Rectal smooth muscle tissue (tissue), 1 donor: ENCODE results near the gene ZNF652.
A peak's percentile ranks its signal among the peaks of the same experiment; 100 is the strongest.
"Not testable (repeated sequence)": the region's sequence is repeated elsewhere in the genome, so short reads cannot be mapped to it uniquely, and the experiment has no call there.

ENCODE experiments used
- H3K27ac ChIP-seq: one replicate; pipeline ENCODE4 v1.7.0; 2013; ENCODE audit warnings: low read depth, low read length, inconsistent platforms
- H3K27me3 ChIP-seq: one replicate; pipeline ENCODE4 v1.7.0; 2013; ENCODE audit warnings: low read length; ENCODE audit not compliant: control insufficient read depth, insufficient read depth
- H3K36me3 ChIP-seq: one replicate; pipeline ENCODE4 v1.7.0; 2013; ENCODE audit warnings: low read length; ENCODE audit not compliant: control insufficient read depth, insufficient read depth
- H3K4me1 ChIP-seq: one replicate; pipeline ENCODE4 v1.7.0; 2013; ENCODE audit warnings: low read length; ENCODE audit not compliant: control insufficient read depth, insufficient read depth
- H3K4me3 ChIP-seq: one replicate; pipeline ENCODE4 v1.7.0; 2013; ENCODE audit warnings: low read length
- H3K9ac ChIP-seq: one replicate; pipeline ENCODE4 v1.7.0; 2013; ENCODE audit warnings: low read length

ZNF652 gene

GRCh38 chr17:49286261-49286973 lies 75.6 kb downstream of the ZNF652 start:
- H3K27ac ChIP-seq, H3K4me3 ChIP-seq, H3K9ac ChIP-seq, H3K27me3 ChIP-seq, H3K4me1 ChIP-seq, H3K36me3 ChIP-seq: not testable (repeated sequence)

DNA sequence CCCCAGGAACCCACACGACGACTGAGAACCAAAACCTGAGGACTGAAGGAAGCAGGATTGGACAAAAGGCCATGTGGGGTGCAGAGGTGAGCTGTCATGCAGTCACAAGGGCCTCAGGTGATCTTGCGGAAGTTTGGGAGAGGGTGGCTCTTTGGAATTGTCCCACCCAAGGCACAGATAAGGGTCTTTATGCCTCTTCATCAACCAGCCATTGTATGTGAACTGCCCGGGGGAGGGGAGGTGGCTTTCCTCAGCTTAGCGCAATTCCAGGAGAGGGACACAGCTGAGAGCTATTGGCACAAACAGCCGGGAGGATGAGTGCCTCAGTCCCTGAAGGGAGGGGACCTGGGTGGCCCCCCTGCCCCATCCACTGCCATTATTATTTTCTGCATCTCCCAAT lies 76.3 kb downstream of the ZNF652 start:
- no peaks in the 10 kb centered on the region for H3K27me3 ChIP-seq
- H3K27ac ChIP-seq: no peak overlapping the region
- H3K4me3 ChIP-seq: no peak overlapping the region

DNA sequence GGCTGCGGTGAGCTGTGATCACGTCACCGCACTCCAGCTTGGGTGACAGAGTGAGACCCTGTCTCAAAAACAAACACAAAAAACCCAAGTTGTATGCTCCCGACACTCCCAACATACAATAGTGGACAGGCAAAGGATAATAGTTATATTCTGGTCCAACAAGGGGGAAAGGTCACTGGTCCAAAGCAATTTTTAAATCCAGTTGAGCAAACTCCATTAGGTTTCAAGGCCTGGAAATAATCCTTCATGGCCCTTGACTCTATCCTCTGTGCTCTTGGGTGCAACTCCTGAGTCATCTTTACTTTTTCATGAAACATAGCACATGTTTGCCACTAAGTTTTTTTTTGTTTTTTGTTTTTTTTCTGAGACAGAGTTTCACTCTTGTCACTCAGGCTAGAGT lies 81.1 kb downstream of the ZNF652 start:
- Histone ChIP-seq H3K4me1 (no peaks in the 10 kb centered on the region), H3K27me3 (no peaks in the 10 kb centered on the region), H3K36me3 (no peaks in the 10 kb centered on the region), H3K27ac (no peak overlapping the region), H3K9ac (no peak overlapping the region), H3K4me3 (no peak overlapping the region)

More for the DNA sequence above, 76.3 kb downstream of the ZNF652 start:
- Histone ChIP-seq H3K36me3 (no peaks in the 10 kb centered on the region), H3K9ac (no peak overlapping the region), H3K4me1 (no peaks in the 10 kb centered on the region)

GRCh38 chr17:49280061-49280460 lies 82.0 kb downstream of the ZNF652 start:
- H3K4me3 ChIP-seq: no peak overlapping the region
- H3K27me3 ChIP-seq: no peaks in the 10 kb centered on the region
- H3K27ac ChIP-seq: no peak overlapping the region

DNA sequence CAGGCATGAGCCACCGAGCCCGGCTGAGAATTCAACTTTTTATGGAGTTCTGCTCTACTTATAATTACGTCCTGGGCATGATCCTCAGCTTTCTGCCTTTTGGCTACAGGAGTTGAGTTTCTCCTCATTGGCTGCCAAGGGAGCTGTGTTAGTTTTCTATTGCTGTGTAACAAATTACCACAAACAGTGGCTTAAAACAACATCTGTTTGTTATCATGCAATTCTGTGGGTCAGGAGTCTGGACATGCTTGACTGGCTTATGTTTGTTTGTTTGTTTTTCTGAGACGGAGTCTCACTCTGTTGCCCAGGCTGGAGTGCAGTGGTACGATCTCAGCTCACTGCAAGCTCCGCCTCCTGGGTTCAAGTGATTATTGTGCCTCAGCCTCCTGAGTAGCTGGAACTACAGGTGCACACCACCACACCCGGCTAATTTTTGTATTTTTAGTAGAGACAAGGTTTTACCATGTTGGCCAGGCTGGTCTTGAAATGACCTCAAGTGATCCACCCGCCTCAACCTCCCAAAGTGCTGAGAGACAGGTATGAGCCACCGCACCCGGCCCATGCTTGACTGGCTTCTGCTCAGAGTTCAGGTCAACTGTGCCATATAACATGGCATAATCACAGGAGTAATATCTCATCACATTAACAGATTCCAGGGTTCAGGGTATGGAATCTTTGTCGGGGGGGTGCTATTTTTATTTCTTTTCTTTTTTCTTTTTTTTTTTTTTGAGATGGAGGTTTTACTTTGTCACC lies 82.6 kb downstream of the ZNF652 start:
- not testable (repeated sequence) for H3K27ac ChIP-seq, H3K4me1 ChIP-seq, H3K9ac ChIP-seq, H3K27me3 ChIP-seq, H3K4me3 ChIP-seq, H3K36me3 ChIP-seq

More at GRCh38 chr17:49280061-49280460, 82.0 kb downstream of the ZNF652 start:
- Histone ChIP-seq H3K9ac (no peak overlapping the region), H3K4me1 (no peaks in the 10 kb centered on the region), H3K36me3 (no peaks in the 10 kb centered on the region)

DNA sequence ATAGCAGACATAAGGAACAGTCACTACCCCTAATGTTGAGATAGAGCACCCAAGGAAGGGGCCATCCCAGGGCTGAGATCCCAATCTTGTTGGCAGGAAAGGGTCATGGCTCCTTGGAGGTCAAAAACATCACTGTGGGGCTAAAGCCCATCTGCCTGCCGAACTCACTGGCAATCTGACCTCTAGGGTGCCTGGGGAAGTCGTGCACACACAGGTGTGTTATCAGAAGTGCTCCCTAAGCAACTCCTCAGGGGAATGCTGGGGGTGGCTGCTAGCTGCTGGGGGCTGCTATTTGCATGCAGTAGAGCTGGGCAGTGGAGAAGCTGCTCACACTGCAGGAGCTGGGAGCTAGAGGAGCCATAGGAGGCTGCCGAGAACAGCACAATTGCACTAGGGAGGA lies 84.0 kb downstream of the ZNF652 start:
- Histone ChIP-seq H3K27me3 (no peaks in the 10 kb centered on the region), H3K27ac (no peak overlapping the region), H3K4me1 (no peaks in the 10 kb centered on the region), H3K9ac (no peak overlapping the region), H3K36me3 (no peaks in the 10 kb centered on the region), H3K4me3 (no peak overlapping the region)

GRCh38 chr17:49277638-49278037 lies 84.4 kb downstream of the ZNF652 start:
- no peak overlapping the region for H3K27ac ChIP-seq
- H3K27me3 ChIP-seq: no peaks in the 10 kb centered on the region
- no peaks in the 10 kb centered on the region for H3K4me1 ChIP-seq
- no peaks in the 10 kb centered on the region for H3K36me3 ChIP-seq
- no peak overlapping the region for H3K9ac ChIP-seq
- H3K4me3 ChIP-seq: no peak overlapping the region

DNA sequence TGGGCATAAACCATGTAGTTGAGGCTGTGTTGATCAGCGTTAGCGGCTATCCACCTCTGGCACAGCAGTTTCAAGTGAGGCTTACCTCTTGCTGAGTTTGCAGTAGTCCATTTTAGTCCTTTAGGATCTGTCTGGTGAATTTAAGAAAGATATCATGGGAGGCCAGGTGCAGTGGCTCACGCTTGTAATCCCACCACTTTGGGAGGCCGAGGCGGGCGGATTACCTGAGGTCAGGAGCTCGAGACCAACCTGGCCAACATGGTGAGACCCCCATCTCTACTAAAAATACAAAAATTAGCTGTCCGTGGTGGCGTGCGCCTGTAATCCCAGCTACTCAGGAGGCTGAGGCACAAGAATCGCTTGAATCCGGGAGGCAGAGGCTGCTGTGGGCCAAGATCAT lies 86.1 kb downstream of the ZNF652 start:
- H3K4me3 ChIP-seq, H3K36me3 ChIP-seq, H3K27ac ChIP-seq, H3K27me3 ChIP-seq, H3K4me1 ChIP-seq, H3K9ac ChIP-seq: not testable (repeated sequence)

DNA sequence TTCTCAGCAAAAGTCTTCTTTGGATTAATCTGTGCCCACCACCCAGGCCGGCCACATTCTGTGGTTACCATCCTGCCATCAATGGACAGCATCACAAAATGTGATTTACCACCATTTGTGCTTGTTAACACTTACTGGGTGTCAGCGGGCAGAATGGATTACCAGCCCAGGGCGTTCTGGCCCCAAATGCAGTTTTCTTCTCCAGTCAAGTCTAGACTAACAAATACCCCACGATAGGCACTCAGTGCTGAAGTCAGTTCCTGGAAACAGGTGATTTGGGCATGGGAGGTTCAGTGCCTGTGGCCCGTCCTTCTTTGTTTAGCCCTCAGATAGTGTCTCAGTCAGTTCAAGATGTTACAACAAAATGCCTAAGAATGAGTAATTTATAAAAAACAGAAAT lies 92.7 kb downstream of the ZNF652 start:
- Histone ChIP-seq H3K36me3 (no peaks in the 10 kb centered on the region), H3K27ac (no peak overlapping the region), H3K4me3 (no peak overlapping the region), H3K27me3 (no peaks in the 10 kb centered on the region), H3K9ac (no peak overlapping the region), H3K4me1 (no peaks in the 10 kb centered on the region)

- Histone ChIP-seq H3K36me3 (no peaks in the 10 kb centered on the region), H3K27me3 (no peaks in the 10 kb centered on the region), H3K27ac (no peak overlapping the region), H3K4me1 (no peaks in the 10 kb centered on the region), H3K9ac (no peak overlapping the region), H3K4me3 (no peak overlapping the region)
Observed at GRCh38 chr17:49267912-49268311, 94.1 kb downstream of the ZNF652 start.

DNA sequence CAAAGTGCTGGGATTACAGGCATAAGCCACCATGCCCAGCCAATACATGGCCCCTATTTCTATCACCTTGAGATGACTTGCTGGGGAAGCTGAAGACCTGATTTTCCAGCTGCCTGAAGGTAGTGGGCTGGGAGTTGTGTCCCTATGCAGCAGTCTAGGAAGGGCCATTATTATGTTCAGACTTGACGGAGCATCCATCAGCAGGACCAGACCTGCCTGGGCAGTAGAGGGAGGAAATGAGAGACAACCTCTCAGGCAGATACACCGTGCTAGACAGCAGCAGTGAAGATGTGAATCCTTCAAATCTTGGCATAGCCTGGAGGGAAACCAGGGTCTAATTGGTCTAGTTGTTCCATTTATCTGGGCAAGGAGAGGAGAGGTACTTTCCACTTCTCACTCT lies 95.8 kb downstream of the ZNF652 start:
- H3K27me3 ChIP-seq: no peaks in the 10 kb centered on the region
- no peak overlapping the region for H3K27ac ChIP-seq
- H3K9ac ChIP-seq: no peak overlapping the region
- H3K36me3 ChIP-seq: no peaks in the 10 kb centered on the region
- H3K4me1 ChIP-seq: no peaks in the 10 kb centered on the region
- H3K4me3 ChIP-seq: no peak overlapping the region

GRCh38 chr17:49261540-49261939 lies 100.5 kb downstream of the ZNF652 start:
- H3K4me3 ChIP-seq, H3K27ac ChIP-seq: not testable (repeated sequence)

DNA sequence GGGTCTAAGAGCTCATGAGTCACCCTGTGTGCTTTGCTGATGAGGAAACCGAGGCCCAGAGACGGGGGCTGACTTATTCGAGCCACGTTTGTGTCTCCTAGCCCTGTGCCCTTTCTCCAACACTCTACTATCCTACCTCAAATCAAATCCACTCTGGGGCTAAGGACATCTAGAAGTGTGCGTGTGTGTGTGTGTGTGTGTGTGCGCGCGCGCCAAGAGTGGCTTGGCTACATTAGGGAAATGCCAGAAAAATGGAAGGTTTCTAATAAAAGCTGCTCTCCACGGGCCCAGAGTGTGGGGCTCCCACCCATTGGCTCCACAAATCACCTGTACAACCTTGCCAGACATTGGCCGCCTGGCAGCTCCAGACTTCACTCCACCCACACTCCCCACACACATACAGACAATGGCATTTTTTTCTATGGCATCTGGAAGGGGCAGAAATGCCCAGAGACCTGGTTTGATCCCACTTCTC lies 101.2 kb downstream of the ZNF652 start:
- H3K27ac ChIP-seq: no peak overlapping the region
- no peak overlapping the region for H3K9ac ChIP-seq
- peak overlapping the region; percentile 64 for H3K4me3 ChIP-seq
- no peaks in the 10 kb centered on the region for H3K27me3 ChIP-seq
- no peaks in the 10 kb centered on the region for H3K4me1 ChIP-seq
- no peaks in the 10 kb centered on the region for H3K36me3 ChIP-seq

More at GRCh38 chr17:49261540-49261939, 100.5 kb downstream of the ZNF652 start:
- not testable (repeated sequence) for H3K36me3 ChIP-seq, H3K9ac ChIP-seq, H3K4me1 ChIP-seq, H3K27me3 ChIP-seq
